K562 (cell line): Measurements from ENCODE around the gene LAT. TPM values are rescaled to one million over a fixed set of nuclear protein-coding genes. Genes with fewer than 3 reads are reported as not detected.

ENCODE experiments used
- ADNP ChIP-seq: fragments of 200-800 bp; sonication (Bioruptor generic); IDR thresholded peaks from 2 replicates; pipeline ENCODE4 v1.6.1; 2016; ENCODE audit warnings: missing genetic modification characterization, missing compliant biosample characterization
- ATF2 ChIP-seq: sonication (generic); formaldehyde crosslinking; IDR thresholded peaks from 2 replicates; pipeline ENCODE4 v1.8.1; 2022; ENCODE audit warnings: missing genetic modification reagents
- HES1 ChIP-seq: fragments of 450-650 bp; IDR thresholded peaks from 2 replicates; pipeline ENCODE4 v1.6.1; 2016; ENCODE audit warnings: low read depth, mild to moderate bottlenecking, moderate library complexity
- HMG20B ChIP-seq: fragments of 250-450 bp; sonication (Bioruptor Pico); IDR thresholded peaks from 2 replicates; pipeline ENCODE4 v1.5.0; 2021; ENCODE audit warnings: mild to moderate bottlenecking
- JUND ChIP-seq, 2 experiments: IDR thresholded peaks; 2 replicates in 1 of 2; 3 replicates in 1 of 2; pipeline ENCODE4 v1.6.1; 2011; ENCODE audit warnings: borderline replicate concordance in 2 of 2, low read depth in 2 of 2, low read length in 2 of 2, improper control_type of control experiment in 1 of 2, missing biosample characterization in 1 of 2, missing genetic modification characterization in 1 of 2, missing genetic modification reagents in 1 of 2
- MLLT1 ChIP-seq, 2 experiments: fragments of 450-650 bp; IDR thresholded peaks; 2 replicates each; pipeline ENCODE4 v1.6.1; 2016
- NFRKB ChIP-seq: fragments of 450-650 bp; IDR thresholded peaks from 2 replicates; pipeline ENCODE4 v1.6.1; 2016; ENCODE audit warnings: low read depth
- NR0B1 ChIP-seq: fragments of 450-650 bp; IDR thresholded peaks from one replicate; pipeline ENCODE4 v1.6.1; 2018; ENCODE audit warnings: mild to moderate bottlenecking, moderate library complexity; ENCODE audit not compliant: partially characterized antibody
- PCBP2 ChIP-seq: fragments of 200-400 bp; formaldehyde crosslinking; IDR thresholded peaks from 2 replicates; pipeline ENCODE4 v1.6.1; 2018; ENCODE audit warnings: low read length, low read depth, mild to moderate bottlenecking, moderate library complexity; ENCODE audit not compliant: poor library complexity, severe bottlenecking
- PURB ChIP-seq: sonication (generic); formaldehyde crosslinking; IDR thresholded peaks from 2 replicates; pipeline ENCODE4 v1.9.0; 2021; ENCODE audit warnings: low read depth, mild to moderate bottlenecking, missing genetic modification reagents
- SMAD1 ChIP-seq: fragments of 150-350 bp; IDR thresholded peaks from 2 replicates; pipeline ENCODE4 v1.6.1; 2014; ENCODE audit warnings: low read length, low read depth; ENCODE audit not compliant: partially characterized antibody
- SMC3 ChIP-seq: conservative IDR thresholded peaks from 2 replicates; pipeline ENCODE4 v1.6.1; 2011; ENCODE audit warnings: low read depth, low read length, improper control_type of control experiment; ENCODE audit not compliant: insufficient read depth
- SP1 ChIP-seq: sonication (generic); formaldehyde crosslinking; IDR thresholded peaks from 2 replicates; pipeline ENCODE4 v1.8.1; 2022; ENCODE audit warnings: mild to moderate bottlenecking, missing genetic modification reagents
- ZBTB5 ChIP-seq: fragments of 450-650 bp; IDR thresholded peaks from 2 replicates; pipeline ENCODE4 v1.6.1; 2017; ENCODE audit warnings: antibody characterized with exemption
- ZFP91 ChIP-seq: sonication (generic); formaldehyde crosslinking; IDR thresholded peaks from 2 replicates; pipeline ENCODE4 v1.8.0; 2022; ENCODE audit warnings: mild to moderate bottlenecking, missing genetic modification reagents
- ZNF668 ChIP-seq: fragments of 250-450 bp; sonication (Bioruptor Pico); IDR thresholded peaks from 2 replicates; pipeline ENCODE4 v1.8.0; 2022; ENCODE audit warnings: mild to moderate bottlenecking, inconsistent platforms
- ZNF699 ChIP-seq: fragments of 250-450 bp; sonication (Bioruptor Pico); IDR thresholded peaks from 2 replicates; pipeline ENCODE4 v1.8.0; 2021; ENCODE audit warnings: mild to moderate bottlenecking, moderate library complexity; ENCODE audit not compliant: insufficient replicate concordance
- polyA plus RNA-seq, 8 experiments: library from polyadenylated mRNA; depleted of rRNA in 4 of 8; stranded (reverse) in 5 of 8; unstranded in 3 of 8; fragments of >200 nt; fragmentation: Nextera tagmentation in 2 of 8; fragmentation: Illumina TruSeq in 1 of 8; extraction: Ambion mirVana in 2 of 8; extraction: Trizol in 1 of 8; gene quantifications; 2 replicates each; pipeline versions ENCODE4 v1.2.1 to v1.2.3, GENCODE V29; 2011 to 2014; ENCODE audit warnings: inconsistent platforms in 1 of 8, missing spikeins in 1 of 8
- total RNA-seq, 7 experiments: library from RNA; depleted of rRNA in 6 of 7; stranded (reverse); fragments of >200 nt in 6 of 7; fragmentation: Illumina TruSeq in 2 of 7; extraction: Trizol in 2 of 7; gene quantifications; 2 replicates each; pipeline versions ENCODE4 v1.2.1 to v1.2.3, GENCODE V29; 2011 to 2021; ENCODE audit warnings: low replicate concordance in 1 of 7

The LAT gene
- total and polyA plus RNA-seq, 9 of the 15 experiments (the other 6 are each of a cell fraction or from before 2014, with no cell fraction given) = 0.40 to 4.2 (median 1.3) TPM

- TF ChIP-seq HES1 = peak; percentile 93
- TF ChIP-seq NFRKB = peak; percentile 92; the same call in 1 of the 2 replicates
- no peak for TF ChIP-seq SMC3
- TF ChIP-seq ADNP (tag) = no peak
- TF ChIP-seq ZBTB5 = no peak
- TF ChIP-seq HMG20B (CRISPR knock-in tag) = no peak
- no peak for TF ChIP-seq NR0B1
- TF ChIP-seq ZNF668 (CRISPR knock-in tag) = no peak
- no peak for TF ChIP-seq ZNF699 (CRISPR knock-in tag)
- peak; percentile 97 for TF ChIP-seq SP1 (CRISPR knock-in tag)
- no peak for TF ChIP-seq ATF2 (CRISPR knock-in tag)
- TF ChIP-seq PCBP2 = no peak
- peak; percentile 48; the same call in 1 of the 2 replicates for TF ChIP-seq JUND (IDR thresholded peaks at IDR 0.05; ENCODE audit: borderline replicate concordance, low read depth, low read length)
- no peak for TF ChIP-seq JUND (tag; IDR thresholded peaks at IDR 0.05; ENCODE audit: borderline replicate concordance, low read depth, low read length)
- TF ChIP-seq MLLT1 (IDR thresholded peaks at IDR 0.05) = peak in 1 of 2 experiments; percentile 92; a peak in 1 of 4 replicates
- TF ChIP-seq ZFP91 (CRISPR knock-in tag) = no peak
- TF ChIP-seq PURB (CRISPR knock-in tag) = no peak
- TF ChIP-seq SMAD1 = no peak
Observed at GRCh38 chr16:28950648-28951409, 34.0 kb upstream of the LAT start, which contains the start of gene NFATC2IP (continued).
